ENCODE measurements around the gene ATP10B.

ATP10B gene

GRCh38 chr5:160628619-160628968, 223.4 kb downstream of the ATP10B start:
- no peak for DNase-seq

- no peak for DNase-seq
Observed at GRCh38 chr5:160627921-160628618, 223.9 kb downstream of the ATP10B start.

GRCh38 chr5:160626322-160626721, 225.7 kb downstream of the ATP10B start:
- DNase-seq, result no peak

GRCh38 chr5:160621526-160621925, 230.5 kb downstream of the ATP10B start:
- DNase-seq, result no peak

- no peak for DNase-seq
Observed at GRCh38 chr5:160620401-160620800, 231.6 kb downstream of the ATP10B start.

- DNase-seq, result no peak
Observed at GRCh38 chr5:160619381-160619780, 232.6 kb downstream of the ATP10B start.

GRCh38 chr5:160618286-160618685, 233.7 kb downstream of the ATP10B start:
- no peak for DNase-seq

- no peak for DNase-seq
Observed at GRCh38 chr5:160616712-160617497, 235.1 kb downstream of the ATP10B start.

DNA sequence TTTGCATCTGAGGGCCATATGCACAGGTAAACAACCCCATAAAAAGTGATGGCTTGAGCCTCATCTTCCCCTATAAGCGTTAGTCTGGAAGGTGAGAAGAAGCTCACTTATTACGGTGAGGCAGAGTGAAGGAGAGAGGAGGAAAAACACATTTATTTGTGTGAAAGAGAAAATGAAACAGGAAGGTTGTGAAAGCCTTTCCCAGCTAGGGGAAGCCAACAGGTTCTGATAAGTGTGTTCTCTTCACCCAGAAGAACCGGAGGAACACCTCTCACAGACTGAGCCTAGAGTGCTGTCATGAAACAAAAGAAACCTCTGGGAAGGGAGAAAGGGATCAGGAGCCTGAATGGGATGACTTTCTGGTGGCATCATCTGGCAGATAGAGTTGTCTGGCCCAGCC, 237.9 kb downstream of the ATP10B start:
- DNase-seq, result no peak

GRCh38 chr5:160605266-160605665, 246.7 kb downstream of the ATP10B start:
- no peak for DNase-seq

- no peak for DNase-seq
Observed at GRCh38 chr5:160604484-160604883, 247.5 kb downstream of the ATP10B start.

DNA sequence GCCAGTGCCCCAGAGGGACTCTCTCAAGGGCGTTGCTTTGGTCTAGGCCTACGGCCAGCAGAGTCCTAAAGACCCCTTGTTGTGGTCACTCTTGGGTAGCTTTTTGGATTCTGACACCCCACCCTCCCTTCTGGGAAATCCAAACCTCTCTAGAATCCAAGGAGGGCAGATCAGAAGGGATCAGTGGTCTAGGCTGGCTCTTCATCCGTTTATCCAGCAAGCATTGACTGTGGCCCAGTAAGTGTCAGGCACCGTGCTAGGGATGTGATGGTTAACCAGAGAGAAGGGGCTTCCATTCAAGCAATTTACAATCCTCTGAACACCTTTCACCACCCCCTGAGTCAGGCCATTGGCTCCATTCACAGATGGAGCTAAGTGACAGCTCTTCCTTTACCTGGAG, 249.3 kb downstream of the ATP10B start:
- no peak for DNase-seq

DNA sequence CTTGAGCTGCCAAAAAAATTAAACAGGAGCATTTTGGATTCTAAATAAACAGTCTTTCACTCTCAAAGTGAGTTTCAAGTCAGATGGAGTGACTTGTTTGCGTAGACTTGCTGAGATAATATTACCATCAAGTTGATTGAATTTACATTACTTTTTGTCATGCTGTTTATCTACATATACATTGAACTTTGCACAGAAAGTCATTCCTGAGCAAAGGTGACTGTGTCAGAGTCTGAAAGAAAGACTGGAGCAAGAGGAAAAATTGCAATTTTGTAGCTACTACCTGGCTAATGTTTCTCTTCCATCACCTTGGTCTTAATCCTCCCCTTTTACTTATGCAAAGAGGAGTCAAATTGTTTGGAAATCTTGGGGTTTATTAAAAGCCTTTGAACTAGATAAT, 251.0 kb downstream of the ATP10B start:
- no peak for DNase-seq

- DNase-seq, result no peak
Observed at GRCh38 chr5:160573318-160573717, 278.7 kb downstream of the ATP10B start.

- DNase-seq, result no peak
Observed at GRCh38 chr5:160567031-160567705, 284.8 kb downstream of the ATP10B start.

DNA sequence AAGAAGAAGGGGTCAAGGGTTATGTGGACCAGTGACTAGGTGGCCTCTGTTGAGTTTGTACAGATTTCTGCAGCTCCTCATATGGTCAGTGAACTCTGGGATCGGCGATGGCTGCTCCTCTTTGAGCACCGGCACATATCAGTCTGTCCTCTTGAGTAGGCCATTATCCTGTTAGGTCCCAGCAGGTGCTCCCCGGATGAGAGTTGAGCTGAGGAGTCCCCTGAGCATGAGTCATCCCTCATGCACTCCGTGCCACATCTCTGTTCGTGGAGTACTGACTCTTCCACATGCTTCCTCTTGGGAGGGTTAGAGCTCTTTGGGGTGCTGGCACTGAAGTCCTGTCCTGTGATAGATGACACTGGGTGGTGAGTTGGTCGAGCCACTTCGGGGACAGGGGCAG, 286.6 kb downstream of the ATP10B start:
- DNase-seq, result no peak

DNA sequence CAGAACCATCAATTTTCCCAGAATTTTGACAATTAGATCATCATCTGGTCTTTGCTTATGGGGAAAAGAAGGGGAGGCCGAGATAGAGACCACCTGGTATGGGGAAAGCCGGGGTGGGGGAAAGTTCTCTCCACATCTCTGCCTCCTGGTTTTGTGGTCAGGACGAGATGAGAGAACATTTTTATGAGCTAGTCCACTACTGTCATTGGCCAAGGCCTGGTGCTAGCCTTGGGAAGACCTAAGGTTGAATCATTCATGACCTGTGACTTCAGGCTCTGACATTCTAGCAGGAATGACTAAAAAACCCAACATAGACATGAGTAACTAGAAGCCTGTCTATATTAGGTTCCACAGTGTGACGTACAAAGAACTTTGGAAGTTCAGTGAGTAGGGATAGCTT, 295.2 kb downstream of the ATP10B start:
- DNase-seq, result no peak

GRCh38 chr5:160555971-160556631, 295.9 kb downstream of the ATP10B start:
- no peak for DNase-seq

DNA sequence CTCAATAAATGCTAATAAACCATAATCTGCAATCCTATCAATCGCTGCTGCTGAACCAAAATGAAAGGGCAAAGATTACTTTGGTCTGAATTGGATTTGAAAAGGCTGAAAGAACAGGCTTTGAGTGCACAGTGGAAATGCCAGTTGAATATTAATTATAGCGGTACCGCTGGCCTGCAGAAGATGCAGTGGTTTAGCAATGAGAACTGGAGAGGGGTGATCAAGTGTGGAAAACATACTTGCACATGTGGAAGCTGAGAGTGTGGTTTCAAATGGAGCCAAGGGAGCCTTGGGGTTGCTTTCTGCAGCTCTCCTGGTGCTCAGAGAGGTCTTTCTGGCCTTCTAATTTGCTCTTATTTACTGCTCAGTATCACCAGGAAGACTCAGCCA, 296.4 kb downstream of the ATP10B start:
- DNase-seq, result no peak

DNA sequence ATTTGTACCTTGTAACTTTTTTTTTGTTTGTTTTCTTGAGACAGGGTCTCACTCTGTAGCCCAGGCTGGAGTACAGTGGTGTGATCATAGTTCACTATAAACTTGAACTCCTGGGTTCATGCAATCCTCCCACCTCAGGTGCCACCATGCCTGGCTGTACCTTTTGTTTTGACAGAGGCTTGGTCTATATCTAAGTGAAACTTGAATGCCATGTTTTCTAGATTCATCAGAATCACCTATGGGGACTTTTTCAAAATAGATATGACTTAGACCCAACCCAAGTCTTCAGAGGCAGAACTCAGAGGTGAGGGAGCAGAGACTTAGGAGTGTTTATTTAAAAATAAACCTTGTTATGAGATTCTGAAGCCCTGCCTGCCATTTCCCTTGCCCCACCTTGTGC, 301.9 kb downstream of the ATP10B start:
- no peak for DNase-seq

- DNase-seq, result no peak
Observed at GRCh38 chr5:160548949-160549645, 302.9 kb downstream of the ATP10B start.

DNA sequence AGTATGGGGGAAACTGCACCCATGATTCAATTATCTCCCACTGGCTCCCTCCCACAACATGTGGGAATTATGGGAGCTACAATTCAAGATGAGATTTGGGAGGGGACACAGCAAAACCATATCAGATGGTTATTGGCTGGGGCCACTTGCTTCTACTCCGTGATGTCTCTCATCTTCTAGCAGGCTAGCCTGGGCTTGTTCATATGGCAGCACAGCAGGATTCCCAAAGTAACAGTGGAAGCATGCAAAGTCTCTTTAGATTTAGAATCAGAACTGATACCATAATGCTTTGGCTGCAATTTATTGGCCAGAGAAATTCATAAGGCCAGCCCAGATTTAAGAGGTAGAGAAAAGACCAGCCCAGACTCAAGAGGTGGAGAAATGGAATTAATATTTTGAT, 304.1 kb downstream of the ATP10B start:
- DNase-seq, result no peak

GRCh38 chr5:160547061-160547460, 304.9 kb downstream of the ATP10B start:
- no peak for DNase-seq
